Suppressor macrophage treated with lipopolysaccharide for 1 hour (primary cell): ENCODE results near the gene PRSS50.
"Not testable (repeated sequence)": the region's sequence is repeated elsewhere in the genome, so short reads cannot be mapped to it uniquely, and the experiment has no call there.

ENCODE experiments used
- DNase-seq, 3 donors: peaks; one replicate each; pipeline ENCODE4 v3.0.0-alpha.2; 2020 to 2022

Gene PRSS50, protein sequence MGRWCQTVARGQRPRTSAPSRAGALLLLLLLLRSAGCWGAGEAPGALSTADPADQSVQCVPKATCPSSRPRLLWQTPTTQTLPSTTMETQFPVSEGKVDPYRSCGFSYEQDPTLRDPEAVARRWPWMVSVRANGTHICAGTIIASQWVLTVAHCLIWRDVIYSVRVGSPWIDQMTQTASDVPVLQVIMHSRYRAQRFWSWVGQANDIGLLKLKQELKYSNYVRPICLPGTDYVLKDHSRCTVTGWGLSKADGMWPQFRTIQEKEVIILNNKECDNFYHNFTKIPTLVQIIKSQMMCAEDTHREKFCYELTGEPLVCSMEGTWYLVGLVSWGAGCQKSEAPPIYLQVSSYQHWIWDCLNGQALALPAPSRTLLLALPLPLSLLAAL

DNA sequence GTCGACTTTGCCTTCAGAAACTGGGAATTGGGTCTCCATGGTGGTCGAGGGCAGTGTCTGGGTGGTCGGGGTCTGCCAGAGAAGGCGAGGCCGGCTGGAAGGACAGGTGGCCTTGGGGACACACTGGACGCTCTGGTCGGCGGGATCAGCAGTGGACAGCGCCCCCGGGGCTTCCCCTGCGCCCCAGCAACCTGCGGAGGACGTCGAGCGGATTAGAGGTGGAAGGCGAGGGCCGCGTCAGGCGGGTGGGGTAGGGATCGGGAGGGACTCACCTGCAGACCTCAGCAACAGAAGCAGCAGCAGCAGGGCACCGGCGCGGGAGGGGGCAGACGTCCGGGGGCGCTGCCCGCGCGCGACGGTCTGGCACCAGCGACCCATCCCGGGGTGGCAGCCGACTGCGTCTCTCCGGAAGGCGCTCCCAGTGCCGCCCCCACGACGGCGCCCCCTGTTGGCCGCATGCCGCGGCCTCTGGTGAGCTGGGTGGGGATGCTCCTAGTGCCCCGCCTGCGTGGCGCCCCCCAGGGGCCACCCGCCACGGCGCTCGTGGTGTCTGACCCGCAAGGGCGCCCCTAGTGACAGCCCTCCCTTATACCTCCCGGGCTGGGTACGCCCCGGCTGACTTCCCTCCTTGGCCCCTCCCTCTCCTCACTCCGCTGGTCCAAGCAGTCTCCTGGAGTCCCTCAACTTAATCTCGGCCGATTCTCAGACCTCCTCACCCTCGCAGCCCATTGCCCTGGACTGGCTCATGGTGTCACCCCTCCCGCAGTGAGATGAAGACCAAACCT, at the start of gene PRSS50:
Gene PRSS50, minus strand, starts transcription at position 423 of the 785 bp plus-strand sequence. Its CDS starts 45 bp downstream, at position 378.
- DNase-seq, result peak in 1 of 3 donors; percentile 56

DNA sequence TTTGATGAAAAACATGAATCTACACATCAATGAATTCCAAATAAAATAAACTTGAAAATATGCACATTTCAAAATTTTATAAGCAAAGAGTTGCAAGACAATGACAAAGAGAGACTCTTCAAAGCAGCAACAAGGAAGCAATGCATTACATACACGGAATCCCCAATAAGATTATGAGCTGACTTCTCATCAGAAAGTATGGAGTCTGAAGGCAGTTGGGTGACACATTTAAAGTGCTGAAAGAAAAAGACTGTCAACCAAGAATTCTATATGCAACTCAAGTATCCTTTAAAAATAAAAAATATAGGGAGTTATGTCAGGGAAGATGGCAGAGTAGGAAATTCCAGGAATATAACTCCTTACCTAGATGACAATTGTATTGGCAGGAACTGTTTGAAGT, 46.5 kb upstream of the PRSS50 start:
- DNase-seq, result no peak

DNA sequence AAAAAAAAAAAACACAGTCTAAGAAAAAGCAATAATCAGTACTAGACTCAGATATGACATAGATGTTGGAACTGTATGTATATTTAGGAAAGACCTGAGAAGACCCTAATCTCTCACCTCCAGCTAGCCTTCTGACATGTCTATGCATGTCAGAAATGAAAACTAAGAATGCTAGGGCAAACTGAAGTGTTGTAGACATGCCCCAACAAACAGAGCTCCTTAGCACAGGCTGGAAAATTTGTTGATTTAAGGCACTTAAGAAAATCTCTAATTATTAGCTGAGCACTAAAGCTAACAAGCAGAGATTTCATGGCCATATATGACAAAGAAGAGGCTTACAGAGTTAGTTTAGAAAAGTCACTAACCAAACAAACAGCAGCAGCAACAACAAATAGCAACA, 45.5 kb upstream of the PRSS50 start:
- DNase-seq, result no peak

DNA sequence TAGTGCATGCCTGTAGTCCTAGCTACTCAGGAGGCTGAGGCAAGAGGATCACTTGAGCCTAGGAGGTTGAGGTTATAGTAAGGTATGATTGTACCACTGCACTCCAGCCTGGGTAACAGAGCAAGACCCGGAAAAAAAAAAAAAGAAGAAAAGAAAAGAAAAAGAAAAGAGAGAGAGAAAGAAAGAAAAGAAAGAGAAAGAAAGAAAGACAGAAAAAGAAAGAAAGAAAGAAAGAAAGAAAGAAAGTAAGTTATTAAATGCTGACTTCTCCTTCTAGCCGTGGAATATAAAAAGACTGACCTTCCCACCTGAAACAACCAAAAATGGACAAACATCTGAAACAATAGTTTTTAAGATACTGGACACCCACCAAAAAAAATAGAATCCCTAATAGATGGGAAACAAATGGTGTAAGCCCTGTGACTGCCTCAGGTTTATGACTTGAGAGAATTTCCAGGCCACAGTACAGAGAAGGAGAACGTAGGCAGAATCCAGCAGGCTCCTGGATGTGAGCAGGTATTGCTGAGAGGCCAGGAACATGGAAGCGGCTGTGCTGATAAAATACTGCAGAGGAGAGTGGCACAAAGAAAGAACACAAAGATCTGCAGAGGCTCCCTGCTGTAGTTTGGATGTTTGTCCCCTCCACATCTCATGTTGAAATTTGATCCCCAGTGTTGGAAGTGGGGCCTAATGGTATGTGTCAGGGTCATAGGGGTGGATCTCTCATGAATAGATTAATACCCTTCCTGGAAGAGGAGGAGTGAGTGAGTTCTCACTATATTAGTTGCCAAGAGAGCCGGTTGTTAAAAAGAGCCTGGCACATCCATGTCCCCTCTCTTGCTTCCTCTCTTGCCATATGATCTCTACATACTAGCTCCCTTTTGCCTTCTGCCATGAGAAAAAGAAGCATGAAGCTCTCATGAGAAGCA, 41.8 kb upstream of the PRSS50 start:
- DNase-seq, result no peak

DNA sequence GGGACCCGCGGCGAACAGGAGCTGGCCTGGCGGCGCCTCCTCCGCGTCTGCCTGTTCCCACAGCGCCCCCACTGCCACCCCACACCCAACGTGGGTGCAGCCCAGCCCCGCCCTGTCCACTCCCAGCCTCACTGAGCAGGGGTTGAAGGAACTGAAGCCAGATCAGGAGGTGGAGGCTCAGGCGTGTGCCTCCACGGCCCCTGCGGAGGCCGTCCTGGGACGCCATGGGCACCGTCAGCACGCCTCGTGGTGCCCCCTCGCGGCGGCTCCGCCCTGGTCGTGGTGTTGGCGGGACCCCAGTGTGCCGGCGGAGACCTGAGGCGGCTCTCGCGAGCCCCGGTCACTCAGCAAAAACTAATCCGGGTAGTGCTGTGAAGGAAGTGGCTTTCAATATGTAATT, 39.0 kb upstream of the PRSS50 start:
- no peak for DNase-seq

DNA sequence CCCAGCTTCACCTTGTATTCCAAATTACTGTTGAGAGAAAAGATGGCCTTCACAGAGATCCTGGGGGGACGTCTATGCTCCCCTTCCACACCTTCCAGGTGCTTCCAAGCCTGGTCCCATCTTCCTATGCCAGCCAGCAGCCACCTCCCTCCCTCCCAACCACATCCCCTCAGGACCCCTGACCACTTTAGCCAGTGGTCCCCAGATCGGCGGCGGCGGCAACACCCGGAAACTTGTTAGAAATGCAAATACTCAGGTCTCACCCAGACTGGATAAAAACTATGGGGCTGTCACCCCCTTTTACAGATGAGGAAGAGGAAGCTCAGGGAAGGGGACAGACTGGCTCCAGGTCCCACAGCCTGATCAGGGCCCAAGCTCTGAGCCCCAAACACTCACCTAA, 38.0 kb upstream of the PRSS50 start:
- DNase-seq, result no peak

DNA sequence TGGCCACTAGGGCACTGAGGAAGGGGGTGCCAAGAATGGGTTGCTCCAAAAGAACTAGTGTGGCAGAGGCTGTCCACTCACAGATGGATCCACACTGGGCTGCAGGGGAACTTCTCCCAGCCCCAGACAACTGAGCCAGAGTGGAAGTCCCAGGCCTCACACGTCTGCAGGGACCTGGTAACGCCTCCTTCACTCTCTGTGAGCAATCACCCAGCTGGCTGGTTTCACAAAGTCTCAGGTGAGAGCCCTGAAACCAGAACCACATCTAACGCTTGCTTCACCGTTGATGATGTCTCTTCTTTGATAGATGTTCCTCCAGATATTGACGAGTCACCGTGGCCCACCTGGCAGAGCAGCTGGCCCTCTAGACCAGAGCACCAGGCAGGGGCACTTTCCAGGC, 35.5 kb upstream of the PRSS50 start:
- DNase-seq, result not testable (repeated sequence)

DNA sequence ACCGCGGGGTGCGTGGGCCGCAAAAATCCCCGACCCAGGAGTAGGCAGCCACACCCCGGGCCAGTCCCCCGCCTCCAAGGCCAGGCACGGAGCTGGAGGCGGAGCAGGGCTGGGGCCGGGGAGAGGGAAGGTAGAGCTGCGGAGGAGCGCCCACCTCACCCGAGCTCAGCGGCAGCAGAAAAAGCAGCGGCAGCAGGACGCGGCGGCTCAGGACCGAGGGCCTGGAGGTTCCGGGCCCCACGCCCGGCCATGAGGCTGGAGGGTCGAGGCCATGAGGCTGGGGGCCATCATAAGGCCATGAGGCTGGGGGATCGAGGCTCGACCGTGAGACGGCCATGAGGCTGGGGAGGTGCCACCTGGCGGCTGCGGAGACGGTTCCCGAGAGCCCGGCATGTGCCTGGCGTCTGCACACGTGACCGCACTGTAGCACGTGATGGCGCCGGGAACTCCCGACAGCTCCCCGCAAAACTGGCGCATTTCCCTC, 32.9 kb upstream of the PRSS50 start:
- no peak for DNase-seq

DNA sequence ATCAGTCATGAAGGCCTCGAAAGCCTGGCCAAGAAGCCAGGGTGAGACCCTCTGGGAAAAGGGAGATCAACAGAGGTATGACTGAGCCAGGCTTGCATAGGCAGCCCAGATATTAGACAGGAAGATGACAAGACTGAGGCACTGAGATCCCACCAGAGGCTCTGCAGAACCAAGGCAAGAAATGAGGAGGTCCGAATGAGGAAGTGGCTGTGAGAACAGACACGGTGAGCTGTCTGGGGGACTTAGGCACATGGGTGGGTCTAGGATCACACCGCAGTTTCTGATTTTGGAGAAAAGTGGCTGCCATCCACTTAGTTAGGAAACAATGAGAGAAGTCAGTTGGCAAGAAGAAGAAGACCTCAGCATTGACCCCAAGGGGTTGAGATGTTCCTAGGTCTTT, 31.5 kb upstream of the PRSS50 start:
- no peak for DNase-seq

DNA sequence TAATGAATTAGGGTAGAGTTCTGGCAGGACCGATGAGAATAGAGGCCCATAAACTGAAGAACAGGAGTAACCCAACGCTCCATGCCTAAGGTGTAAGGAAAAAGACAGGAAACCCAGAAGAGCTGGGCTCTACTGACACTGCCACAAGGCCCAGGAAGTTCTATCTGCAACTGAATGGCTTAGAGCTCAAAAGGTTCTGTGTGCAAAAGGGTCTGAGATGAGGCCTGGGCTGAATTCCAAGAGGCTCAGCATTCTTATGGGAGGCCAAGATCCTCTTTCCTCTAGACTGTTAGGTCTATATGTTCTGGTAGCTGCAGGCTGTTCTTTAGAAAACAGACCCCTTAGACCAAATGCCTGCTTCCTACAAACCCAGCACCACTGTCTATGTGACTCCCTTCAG, 30.5 kb upstream of the PRSS50 start:
- DNase-seq, result no peak

DNA sequence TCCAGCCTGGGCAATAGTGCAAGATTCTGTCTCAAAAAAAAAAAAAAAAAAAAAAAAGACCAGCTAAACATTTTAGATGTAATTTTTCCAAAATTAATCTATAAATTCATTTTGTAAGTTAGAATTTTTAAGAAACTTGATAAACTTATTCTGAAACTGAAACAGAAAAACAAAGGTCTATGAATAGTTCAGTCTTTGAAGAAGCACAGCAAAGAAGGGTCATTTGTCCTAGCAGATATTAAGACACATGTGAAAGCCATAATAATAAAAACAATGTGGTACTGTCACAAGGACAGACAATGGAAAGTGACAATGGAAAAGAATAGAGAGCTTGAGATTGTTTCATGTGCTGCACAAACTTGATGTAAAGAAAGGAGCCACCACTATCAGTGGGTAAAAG, 29.0 kb upstream of the PRSS50 start:
- DNase-seq, result no peak

DNA sequence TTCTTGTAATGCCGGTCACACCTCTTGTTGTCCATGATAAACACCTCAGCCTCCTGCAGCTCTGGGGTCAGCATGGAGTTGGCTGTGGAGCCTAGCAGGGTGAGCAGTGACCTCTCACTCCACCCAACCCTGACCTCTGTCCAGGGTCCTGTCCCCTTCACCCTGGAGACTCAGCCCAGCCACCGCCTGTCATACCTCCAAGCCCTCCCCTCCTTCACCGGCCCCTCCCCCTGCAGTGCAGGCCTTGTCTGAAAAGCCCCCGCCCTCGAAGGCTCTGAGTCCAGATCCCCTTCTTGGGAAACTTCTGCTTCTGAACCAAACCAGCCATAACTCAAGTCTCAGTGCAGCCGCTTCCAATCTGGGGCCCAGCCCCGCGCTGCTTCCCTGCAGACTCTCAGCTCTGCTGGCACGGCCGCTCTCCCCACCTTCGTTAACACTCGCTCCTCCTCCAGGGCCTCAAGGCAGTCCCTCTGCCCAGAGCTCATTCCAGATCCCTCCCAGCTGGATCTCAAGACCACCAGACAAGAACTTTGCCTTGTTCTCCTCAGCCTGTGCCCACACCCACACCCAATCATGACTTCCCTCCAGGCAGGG, 25.4 kb upstream of the PRSS50 start:
- peak in 2 of 3 donors; percentile 10 to 32 for DNase-seq

DNA sequence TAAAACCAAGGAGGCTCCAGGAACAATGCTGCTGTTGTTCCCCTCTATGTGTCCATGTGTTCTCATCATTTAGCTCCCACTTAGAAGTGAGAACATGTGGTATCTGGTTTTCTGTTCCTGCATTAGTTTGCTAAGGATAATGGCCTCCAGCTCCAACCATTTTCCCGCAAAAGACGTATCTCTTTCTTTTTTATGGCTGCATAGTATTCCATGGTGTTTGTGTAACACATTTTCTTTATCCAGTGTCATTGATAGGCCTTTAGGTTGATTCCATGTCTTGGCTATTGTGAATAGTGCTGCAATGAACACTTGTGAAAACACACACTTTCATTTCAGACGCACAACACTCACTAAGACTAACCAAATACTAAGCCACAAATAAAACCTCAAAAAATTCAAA, 21.9 kb upstream of the PRSS50 start:
- DNase-seq, result not testable (repeated sequence)

DNA sequence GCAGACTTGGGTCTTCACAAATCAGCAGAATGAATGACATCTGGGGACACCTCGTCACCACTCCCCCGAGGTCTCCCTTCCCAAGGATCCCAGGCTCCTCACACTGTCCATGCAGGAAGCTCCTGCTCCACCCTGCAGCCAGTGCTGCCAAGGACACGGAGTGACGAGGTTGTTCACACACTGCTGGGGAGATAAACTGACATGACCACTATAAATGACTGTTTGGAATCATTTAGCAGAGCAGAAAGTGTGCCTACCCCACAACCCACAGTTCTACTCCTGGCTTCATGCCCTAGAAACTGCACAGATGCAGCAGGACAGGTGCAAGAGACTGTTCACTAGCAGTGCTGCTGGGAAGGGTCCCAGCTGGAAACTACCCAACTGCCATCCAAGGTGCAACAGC, 19.7 kb upstream of the PRSS50 start:
- DNase-seq, result no peak

DNA sequence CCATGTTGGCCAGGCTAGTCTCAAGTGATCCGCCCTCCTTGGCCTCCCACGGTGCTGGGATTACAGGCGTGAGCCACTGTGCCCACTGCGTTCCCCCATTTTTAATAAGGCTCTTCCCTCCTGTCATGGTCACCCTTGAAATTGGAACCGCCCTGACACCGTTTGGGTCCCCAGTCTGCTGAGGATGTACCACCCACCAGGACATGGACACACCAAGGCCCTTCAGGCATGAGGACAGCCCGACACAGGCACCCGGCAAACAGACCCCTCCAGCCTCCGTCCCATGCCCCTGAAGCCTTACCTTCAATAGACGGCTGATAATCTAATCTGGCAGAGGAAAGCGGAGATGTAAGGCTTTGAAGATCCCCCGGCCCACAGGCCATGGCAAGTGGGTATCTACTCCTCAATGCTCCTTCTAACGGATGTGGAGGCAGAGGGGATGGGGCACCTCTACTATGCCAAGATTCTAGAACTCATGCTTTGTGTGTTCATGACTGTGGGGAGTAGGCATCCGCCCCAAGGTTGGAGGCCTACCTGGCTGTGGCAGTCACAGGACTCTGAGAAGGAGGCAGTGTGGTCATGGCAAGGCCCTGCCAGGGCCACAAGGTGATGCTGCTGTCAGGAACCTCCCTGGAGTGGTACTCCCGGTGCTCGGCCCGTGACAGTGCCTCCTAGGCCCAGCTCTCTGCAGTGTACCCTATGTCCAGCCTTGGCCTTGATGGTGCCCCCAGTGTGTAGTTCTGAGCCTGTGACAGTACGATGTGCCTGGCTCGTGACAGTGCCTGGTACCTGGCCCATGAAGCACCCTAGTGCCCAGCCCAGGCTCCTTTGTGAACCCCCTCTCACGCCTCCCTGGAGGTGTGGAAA, 18.6 kb upstream of the PRSS50 start:
- DNase-seq, result no peak

DNA sequence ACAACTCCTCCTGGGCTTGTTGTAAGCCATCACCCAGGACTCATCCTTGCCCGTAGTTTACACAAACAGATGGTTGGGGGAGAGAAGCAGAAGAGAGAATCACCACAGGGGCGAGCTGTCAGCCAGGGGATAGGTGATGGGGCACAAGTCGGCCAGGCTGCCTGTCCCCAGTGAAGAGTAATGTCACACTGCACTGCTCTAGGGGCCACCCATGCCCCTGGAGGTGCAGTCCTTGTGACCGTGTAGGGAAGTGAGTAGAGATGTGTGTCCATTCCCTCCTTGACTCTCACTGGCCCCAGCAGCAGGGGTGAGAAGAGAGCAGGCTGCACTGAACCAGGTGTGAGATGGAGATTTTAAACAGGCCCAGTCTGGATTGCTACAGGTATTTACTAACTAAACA, 17.1 kb upstream of the PRSS50 start:
- DNase-seq, result no peak

DNA sequence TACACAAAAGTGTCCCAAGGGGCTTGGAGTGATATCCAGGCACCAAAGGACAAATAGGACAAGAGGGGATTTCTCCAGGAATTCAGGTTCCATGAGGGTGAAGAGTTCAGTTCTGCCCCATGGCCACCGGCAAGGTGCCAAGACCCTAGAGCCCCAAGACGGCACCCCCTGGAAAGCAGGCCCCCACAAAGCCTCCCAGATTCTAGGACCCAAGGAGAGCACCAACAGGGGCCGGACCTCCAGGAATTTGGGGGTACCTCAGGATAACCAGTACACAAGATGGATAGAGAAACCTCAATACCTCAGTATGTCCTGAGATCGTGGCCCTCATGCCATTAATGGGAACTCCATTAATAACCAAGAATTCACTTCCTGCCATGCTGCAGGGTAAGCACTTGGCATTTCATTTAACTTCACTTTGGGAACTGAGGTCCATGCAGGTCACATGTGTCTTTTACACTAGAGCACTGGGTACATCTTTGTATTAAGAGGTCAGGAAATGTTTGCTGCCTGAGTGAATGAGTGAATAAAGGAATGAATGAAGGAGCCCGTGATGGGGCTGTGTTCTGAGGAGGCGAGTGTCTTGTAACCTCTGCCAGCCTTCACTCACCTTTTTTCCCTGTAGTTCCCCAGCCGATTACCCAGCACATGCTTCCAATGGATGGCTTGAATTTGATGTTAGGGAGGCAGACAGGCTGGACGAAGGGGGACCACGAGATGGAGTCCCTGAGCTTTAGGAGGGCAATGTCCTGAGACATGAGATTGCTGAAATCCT, 15.5 kb upstream of the PRSS50 start:
- DNase-seq, result no peak

DNA sequence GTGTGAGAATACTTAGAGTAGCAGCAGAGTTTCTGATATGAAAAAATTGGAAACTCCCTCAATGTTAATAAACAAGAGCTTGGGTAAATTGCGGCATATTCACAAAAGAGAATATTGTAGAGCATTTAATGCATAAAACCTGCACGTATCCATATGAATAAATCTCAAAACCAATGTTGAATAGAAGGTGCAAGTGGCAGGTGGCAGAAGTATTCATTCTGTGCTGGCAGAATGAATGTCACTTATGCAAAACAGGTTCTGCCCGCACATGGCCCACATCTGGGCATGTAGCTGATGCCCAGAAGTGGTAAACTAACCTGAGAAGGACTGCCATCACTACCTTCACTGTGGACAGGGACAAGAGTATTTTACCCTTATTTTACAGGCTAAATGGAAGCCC, 14.1 kb upstream of the PRSS50 start:
- no peak for DNase-seq

DNA sequence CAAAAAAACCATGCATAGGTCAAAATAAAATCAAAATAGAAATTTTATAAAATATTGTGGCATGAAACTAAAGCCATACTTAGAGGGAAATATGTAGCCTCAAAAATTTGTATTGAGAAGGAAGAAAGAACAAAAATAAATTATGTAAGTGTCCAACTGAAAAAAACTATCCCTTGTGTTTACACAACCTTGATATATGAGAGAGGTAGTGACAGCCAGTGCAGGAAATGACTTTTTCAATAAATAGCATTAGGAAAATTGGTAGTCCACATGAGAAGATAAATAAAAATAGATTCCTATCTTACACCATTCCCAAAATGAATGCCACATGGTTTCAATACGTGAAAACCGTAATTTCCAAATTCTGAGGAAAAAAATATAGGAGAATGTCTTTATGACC, 13.2 kb upstream of the PRSS50 start:
- no peak for DNase-seq

DNA sequence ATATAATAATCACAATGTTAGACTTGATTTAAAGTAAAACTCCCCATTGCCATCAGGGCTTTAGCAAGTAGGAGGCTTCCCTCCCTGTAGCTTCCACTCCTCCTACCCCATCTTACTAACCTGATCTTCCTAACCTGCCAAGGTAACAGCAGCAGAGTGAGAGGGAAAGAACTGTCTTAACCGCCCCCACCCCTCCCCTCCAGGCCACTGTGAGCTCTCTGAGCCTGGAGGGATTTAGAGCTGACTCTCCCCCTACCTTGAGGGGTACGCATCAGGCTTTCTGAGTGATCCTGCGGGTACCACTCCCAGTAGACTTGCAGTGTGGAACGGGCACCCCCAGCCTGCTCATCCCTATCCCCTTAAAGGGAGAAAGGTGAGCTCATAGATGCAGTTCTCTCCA, 11.4 kb upstream of the PRSS50 start:
- DNase-seq, result no peak
